Renal cortex interstitium (tissue), 11 donors: ENCODE results near the gene TMEM181. TPM values are rescaled to one million over a fixed set of nuclear protein-coding genes. Genes with fewer than 3 reads are reported as not detected.
A peak's percentile ranks its signal among the peaks of the same experiment; 100 is the strongest.
"Not testable (repeated sequence)": the region's sequence is repeated elsewhere in the genome, so short reads cannot be mapped to it uniquely, and the experiment has no call there.

Experiments used
- DNase-seq, 11 donors: peaks; one replicate each; pipeline ENCODE4 v3.0.0-alpha.2; 2013; ENCODE audit warnings: low read depth in 9 of 11, low spot score in 4 of 11; ENCODE audit errors: extremely low read depth in 1 of 11
- polyA plus RNA-seq, 3 donors: library from polyadenylated mRNA; unstranded; fragments of 120-200 nt; gene quantifications; one replicate each; pipeline ENCODE4 v1.2.1, GENCODE V29; 2013; ENCODE audit not compliant: insufficient read length in 3 of 3

TMEM181 gene
- polyA plus RNA-seq, 3 donors, result 19.7 to 24.8 (median 23.9) TPM

DNA sequence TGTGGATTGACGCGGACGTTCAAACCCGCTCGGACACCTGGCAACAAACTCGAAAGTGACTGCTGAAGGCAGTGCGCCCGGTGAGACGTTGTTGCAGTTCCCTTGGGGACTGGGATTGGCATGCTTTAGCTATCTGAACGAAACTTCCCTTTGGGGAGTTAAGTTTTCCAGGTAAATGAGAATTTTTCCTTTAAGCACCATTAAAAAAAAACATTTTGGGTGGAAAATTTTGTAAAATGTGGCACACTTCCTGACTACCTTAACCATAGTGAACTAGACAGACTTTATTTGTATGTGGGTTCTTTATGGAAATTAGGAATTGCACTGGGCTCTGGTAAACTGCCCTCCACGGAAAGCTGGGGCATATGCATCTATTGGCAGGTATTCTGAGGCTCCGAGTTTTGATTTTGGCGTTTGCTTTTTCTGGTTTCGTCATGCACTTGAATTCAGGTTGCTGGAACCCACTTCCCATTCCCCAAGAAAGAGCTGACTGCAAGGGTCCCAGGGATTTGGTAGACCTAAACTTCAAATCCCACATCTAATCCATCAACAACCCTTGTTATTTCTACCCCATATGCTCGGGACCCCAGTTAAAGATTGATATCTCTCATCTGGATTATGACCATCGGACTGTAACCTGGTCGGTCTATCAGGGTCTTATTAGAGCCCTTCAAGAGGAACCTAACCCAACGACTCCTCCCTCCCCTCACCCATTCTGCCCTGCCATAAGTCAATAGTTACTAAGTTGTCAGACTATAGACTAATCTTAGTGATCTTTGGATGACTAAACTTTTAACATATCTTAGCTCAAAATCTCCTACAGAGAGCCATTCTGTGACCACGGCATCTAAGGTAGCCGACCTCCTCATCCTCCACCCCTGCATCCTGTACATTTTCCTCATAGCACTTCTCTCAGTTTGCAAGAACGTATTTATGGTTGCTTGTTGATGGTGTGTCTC, 85.5 kb downstream of the TMEM181 start:
- no peak for DNase-seq

DNA sequence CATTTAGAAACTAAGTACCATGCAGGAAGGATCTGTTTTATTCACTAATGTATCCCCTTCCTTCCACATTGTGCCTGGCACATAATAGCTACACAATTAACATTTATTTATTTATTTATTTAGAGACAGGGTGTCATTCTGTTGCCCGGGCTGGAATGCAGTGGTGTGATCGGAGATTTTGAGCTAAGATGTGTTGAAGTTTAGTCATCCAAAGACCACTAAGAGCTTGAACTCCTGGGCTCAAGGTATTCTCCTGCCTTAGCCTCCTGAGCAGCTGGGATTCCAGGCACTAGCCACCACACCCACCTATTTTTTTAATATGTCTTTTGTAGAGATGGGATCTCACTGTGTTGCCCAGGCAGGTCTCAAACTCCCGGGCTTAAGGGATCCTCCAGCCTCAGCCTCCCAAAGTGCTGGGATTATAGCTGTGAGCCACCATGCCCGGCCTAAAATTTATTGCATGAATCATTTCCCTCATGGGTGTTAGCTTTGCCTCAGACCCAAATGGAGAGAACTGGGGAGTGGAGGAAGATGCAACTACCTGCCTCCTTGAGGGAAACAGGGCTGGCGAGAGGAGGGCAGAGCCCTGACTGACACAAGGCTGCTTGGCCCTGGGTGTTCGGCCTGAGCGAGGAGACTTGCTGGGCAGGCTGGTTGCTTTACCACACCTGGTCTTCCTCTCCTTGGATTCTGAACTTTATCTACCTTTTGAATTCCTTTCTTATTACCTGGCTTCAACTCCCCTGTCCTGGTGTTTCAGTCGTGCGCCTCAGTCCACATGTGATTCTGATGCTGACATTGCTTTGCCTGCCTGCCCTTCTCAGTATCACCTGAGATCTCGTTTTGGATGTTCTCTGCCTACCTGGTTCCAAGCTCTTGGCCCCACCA, 86.4 kb downstream of the TMEM181 start:
- DNase-seq, result no peak

DNA sequence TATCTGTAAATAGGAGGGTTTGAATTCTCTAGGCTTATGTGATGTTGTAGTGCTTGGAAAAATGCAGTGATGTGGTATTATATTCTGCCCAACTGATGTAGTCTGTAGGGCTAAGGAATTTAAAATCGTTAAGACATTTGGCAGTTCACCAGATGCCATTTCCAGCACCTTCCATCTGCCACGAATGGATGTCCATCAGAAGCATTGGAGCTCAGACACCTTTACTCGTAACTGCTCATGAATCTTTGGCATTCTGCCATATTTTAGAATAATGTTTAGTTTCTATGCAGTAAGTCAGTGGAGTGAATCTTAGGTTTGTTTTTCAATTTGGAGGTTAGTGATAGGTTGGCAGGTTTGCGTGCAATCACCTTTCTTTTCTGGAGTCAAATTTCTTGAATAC, 87.6 kb downstream of the TMEM181 start:
- DNase-seq, result no peak

DNA sequence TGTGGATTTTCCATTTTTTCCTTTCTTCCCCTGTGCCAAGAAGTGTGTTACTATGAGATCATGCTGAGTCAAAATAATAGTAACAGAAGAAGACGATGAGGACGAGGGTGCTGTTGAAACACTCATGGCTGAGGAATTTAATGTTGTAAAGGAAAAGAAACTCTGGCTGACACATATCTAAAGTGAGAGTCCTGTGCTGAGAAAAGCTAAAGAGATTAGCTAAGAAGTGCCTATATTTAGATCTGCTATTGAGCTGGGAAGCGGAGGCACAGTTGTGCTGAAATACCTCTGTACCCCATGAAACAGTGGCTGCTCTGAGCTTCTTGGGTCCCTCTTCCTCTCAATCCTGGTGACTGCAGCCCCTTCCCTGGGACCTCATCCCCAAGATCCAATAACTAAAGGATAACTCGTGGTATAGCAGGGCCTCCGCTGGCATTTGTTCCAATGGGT, 88.8 kb downstream of the TMEM181 start:
- no peak for DNase-seq

DNA sequence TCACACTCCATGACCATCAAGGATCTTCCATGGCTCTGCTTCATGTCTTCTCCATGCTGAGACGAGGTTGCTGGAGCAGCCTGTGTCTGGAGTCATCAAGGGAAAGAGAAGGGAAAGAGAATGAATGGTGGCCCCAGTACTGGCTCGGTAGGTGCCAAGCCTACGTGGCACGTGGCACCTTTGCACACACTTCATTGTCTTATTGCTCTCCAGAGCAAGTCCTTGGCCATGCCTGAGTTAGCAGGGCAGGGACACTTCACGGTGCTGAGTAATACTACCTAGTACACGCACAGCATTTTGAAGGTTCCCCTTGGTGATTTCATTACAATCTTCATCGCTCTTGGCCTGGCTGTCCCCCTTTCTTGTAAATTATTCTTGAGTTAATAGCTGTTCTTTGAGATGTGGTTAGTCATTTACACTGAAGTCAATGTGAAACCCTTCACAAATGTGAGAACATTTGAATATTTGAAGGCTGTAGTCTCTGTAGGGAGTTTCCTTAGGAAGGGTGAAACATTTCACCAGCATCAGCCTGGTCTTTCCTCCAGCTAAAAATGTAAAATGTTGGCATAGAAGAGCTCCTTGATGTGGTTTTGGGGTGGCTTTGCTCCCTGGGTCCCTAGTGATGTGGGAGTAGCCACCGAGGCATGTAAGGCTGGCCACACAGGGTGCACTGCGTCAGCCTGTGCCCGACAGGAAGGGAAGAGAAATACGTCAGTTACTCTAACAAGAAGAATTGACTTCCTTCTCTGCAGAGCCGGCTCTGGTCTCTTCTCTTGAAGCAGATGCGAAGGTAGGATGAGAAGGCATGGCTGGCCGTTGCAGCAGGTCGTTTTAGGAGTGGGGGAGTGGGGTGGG, 89.6 kb downstream of the TMEM181 start, which contains the start of gene SYTL3:
SYTL3 (plus strand) TSS at position 766 of the 855 bp plus-strand sequence. CDS start 13,215 bp downstream, outside the sequence.
- DNase-seq, result no peak

DNA sequence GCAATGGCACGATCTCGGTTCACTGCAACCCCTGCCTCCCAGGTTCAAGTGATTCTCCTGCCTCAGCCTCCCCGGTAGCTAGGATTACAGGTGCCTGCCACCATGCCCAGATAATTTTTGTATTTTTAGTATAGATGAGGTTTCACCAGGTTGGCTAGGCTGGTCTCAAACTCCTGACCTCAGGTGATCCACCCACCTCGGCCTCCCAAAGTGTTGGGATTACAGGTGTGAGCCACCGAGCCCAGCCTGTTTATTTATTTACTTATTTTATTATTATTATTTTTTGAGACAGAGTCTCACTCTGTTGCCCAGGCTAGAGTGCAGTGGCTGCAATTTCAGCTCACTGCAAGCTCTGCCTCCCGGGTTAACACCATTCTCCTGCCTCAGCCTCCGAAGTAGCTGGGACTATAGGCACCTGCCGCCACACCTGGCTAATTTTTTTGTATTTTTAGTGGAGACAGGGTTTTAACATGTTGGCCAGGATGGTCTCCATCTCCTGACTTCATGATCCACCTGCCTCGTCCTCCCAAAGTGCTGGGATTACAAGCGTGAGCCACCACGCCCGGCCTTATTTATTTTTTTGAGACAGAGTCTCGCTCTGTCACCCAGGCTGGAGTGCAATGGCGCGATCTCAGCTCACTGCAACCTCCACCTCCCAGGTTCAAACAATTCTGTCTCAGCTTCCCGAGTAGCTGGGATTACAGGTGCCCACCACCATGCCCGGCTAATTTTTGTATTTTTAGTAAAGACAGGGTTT, 92.3 kb downstream of the TMEM181 start:
- DNase-seq, result not testable (repeated sequence)

DNA sequence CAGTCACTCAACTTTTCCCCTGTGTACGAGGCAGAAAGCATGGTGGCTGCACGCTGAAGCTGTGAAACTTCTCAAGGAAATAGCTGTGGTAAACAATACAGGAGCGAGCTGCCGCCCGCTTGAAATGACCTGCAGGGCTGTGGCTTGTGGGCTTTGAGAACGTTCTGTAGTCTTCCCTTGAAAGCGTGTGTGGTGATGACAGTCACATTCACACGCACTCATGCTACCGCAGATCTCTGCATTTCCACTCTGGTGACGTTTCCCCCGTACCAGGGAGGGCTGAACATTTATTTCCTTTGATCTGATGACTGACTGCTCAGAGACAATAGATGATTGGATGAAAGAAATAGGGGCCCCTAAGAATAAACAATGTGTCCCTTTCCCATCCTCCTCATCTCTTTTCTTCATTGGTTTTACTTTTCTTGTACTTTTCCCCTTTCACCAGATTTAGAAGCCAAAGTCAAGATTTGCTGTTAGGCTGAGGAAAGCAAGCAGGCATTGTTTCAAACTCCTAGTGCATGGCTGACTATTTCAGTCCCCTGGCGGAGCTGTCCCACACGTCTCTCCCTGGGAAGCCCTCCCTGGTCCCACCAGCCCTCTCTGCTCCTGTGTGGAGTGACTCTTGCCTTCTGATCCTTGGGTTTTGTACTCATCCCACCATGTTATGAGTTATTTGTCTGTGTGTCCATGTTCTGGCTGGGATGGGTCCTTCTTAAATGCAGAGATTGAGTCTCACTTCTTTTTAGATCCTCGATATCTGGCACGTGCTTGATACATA, 93.9 kb downstream of the TMEM181 start:
- DNase-seq, result no peak

DNA sequence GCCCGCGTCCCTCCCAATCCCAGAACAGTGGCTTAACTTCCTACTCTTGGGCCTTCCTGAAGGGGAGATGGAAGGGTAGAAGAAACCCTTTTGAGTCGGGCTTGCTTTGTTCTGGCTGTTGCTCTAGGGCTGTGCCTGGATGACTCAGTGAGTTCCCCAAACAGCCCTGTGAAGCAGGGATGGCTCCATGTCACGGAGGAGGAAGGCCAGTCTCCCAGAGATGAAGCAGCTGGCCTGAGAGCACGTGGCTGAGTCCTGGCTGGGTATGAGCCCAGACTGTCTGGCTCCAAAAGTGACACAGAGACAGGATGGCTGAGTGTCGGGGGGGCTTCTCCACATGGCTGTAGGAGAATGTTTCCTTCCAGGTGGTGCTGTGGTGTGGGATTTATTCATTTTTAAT, 94.6 kb downstream of the TMEM181 start:
- peak in 1 of 11 donors; percentile 49 for DNase-seq

DNA sequence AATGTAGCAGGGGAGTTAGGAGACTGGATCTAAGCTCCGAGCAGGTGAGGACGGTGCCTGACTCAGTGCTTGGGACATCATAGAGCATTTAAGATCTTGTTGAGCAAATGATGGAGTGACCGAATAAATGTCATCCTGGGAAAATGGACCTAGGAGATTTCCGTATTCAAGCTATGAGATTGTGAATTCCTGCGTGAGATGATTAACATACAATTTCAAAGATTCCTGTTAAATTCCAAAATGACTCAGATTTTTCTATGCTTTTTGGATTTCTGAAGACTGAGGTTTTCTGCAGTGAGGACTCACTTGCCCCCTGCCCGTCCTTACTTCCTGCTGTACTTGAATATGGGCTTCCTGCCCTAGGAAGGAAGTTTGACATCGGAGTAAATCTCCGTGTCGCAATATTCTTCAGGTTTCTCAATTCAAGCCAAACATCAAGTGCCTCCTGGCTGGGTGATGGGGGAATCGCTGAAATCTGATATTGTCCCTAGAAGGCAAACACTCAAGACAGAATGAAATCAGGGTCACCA, 95.1 kb downstream of the TMEM181 start:
- DNase-seq, result no peak

DNA sequence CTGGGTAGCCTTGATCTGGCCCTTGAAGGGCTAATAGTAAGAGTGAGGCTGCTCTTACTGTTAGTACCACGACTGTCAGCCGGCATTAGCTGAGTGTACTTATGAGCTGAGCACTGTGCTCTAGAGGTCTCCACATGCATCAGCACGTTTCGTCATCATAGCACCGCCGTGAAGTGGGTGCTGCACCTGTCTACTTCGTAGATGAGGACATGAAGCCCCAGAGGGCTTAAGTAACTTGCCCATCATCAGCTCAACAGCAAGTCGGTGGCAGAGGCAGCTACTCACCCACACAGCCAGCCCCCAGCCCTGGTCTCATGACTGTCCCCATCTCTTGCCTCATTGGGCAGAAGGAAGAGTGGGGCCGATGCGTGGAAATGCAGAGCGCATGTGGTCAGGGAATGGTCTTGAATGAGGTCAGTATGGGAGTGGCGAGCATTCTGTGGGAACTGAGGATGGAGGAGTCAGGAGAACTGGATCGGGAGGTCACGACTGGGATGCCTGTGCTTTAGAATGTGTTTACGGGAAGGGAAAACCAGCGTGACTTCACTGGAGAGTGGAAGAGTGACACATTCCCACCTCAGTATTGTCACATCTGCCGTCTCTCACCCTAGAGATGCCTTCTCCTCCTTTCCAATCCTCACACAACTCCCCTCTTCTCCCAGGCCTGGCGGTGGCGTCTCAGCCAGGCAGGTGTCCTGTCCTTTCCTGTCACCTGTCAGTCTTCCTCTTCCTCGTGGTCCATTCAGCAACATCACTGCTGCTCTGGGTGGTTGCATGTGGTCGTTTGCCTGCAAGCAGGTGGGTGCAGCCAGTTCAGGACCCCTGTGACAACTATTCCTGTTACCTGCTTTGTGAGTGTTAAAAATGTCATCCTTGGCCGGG, 95.9 kb downstream of the TMEM181 start:
- no peak for DNase-seq

DNA sequence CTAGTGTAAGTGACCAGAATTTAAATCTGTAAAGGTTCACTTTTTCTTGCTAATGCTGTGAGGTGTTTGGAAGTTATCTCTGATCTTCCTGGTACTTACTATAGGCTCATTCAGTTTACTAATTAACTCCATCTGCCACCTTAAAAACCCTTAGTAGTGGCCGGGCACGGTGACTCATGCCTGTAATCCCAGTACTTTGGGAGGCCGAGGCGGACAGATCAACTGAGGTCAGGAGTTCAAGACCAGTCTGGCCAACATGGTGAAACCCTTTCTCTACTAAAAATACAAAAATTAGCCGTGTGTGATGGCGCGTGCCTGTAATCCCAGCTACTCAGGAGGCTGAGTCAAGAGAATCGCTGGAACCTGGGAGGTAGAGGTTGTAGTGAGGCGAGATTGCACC, 97.1 kb downstream of the TMEM181 start:
- DNase-seq, result not testable (repeated sequence)

DNA sequence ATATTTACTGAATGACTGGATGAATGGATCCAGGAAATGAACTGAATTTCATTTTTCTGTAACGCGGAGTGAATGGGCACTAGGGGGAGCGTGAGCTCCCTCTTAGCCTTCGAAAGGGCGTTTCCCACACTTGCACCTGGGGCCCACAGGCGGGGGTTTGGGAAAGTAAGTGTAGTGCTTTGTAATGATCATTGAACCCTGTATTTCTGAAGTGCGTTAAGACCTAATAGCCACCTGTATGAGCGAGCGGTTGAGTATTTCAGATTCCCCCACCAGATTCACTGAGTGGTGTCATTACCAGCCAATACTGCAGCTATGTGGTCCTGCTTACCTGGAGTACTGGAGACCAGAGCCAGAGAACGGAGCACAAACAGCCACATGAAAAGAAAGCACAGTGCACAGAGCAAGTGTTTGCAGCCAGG, 100.5 kb downstream of the TMEM181 start:
- no peak for DNase-seq

DNA sequence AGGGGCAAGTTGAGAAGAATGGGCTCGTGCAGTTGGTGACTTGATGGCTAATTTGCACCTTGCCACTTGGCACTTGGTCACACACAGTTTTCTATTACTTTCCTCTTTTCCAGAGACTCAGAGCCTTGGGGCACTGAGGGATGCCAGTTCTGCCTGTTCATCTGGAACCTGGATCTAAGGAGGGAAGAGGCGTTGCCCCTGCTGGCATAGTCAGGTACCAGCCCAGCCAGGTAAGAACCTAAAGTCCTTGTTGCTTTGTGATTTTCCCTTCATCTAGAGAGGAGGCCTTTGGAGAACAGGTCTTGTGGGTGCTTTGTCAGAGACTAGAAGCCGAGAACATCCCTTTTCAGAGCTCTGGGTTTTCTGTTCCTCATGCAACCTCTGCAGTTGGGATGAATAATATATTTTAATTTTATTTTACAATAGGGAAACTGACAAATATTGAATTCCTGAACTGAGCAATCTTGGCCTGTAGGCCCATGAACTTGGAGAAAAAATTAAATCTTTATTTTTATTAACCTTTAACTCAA, 101.3 kb downstream of the TMEM181 start:
- no peak for DNase-seq

DNA sequence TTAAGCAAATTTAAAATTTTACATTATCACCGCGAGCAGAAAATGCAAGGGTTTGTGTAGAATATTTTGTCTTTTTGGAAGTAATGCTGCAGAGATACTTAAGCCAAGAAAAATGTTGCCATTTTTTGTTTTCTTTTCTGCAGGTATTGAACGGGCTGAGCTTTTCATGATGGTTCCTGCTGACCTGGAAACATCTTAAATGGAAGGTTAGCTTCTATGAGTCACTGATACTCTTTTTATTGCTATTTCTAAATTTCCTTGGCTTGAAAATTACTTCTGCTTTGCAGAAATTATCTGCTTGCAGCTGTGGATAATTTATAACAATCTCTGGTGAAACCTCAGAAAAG, 102.7 kb downstream of the TMEM181 start:
- DNase-seq, result no peak

DNA sequence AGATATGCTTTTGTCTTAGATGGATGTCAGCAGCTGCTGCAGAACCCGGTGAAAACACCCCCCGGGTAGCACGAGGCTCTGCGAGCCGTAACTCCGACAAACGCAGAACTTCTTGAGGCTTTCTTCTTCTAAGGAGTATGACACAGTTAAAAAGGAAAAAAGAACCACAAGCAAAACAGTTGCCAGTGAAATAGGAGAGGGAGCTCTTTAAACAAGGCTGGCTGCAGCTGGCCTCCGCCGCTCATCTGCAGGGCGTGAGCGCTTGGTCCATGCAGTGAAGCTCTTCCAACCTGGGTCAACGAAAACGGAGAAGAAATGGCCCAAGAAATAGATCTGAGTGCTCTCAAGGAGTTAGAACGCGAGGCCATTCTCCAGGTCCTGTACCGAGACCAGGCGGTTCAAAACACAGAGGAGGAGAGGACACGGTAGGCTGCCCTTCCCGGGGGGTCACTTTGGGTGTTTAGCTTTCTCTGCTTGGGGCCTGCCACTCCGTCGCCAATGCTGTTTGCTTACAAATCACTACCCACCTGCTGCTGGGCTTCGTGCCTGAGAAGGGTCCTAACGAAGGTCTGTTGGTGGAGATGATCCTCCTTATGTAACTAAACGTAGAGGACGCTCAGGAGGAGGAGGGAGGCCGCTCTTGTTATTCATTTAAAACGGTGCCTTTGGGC, 103.2 kb downstream of the TMEM181 start:
- no peak for DNase-seq
